SHP77 (cell line): ENCODE data around the gene SCN3A.

Experiments used
- DNase-seq, 2 experiments: peaks; one replicate each; lab custom pipeline; 2025; lab: John Stamatoyannopoulos, UW

SCN3A gene

GRCh38 chr2:165056564-165056963, 147.3 kb downstream of the SCN3A start:
- no peak for DNase-seq

GRCh38 chr2:165055082-165055851, 148.6 kb downstream of the SCN3A start:
- DNase-seq = no peak

GRCh38 chr2:165054652-165055051, 149.2 kb downstream of the SCN3A start:
- DNase-seq = no peak

- DNase-seq = no peak
Observed at GRCh38 chr2:165044505-165045303, 159.1 kb downstream of the SCN3A start.
